ENCODE measurements around the gene PPP1R12A. TPM values are rescaled to one million over a fixed set of nuclear protein-coding genes. Genes with fewer than 3 reads are reported as not detected.

Gene PPP1R12A
- polyA plus RNA-seq, 2 of the 4 experiments (the other 2 are of a cell fraction) = 28.0 to 74.8 TPM

- H3K4me1 ChIP-seq = peaks cover 39% of the 10 kb centered on the region
- no peak for TF ChIP-seq RFX5 (IDR thresholded peaks at IDR 0.05)
- TF ChIP-seq HDAC2 (IDR thresholded peaks at IDR 0.05) = no peak
- TF ChIP-seq HOXB13 (CRISPR knock-in tag; IDR thresholded peaks at IDR 0.05; ENCODE audit: low read depth) = no peak
- TF ChIP-seq CEBPB (IDR thresholded peaks at IDR 0.05) = no peak
- no peak for TF ChIP-seq ZFP36 (IDR thresholded peaks at IDR 0.05; ENCODE audit: borderline replicate concordance, partially characterized antibody)
- TF ChIP-seq CHD2 (IDR thresholded peaks at IDR 0.05; ENCODE audit: low read length, partially characterized antibody) = no peak
- no peak for TF ChIP-seq MAX (IDR thresholded peaks at IDR 0.05)
- TF ChIP-seq CTCF (IDR thresholded peaks at IDR 0.05) = no peak
- no peak for TF ChIP-seq FOSL2 (IDR thresholded peaks at IDR 0.05)
- no peak for TF ChIP-seq FOSL2 (CRISPR knock-in tag; IDR thresholded peaks at IDR 0.05)
- no peak for TF ChIP-seq EHF (CRISPR knock-in tag; IDR thresholded peaks at IDR 0.05)
- TF ChIP-seq POLR2AphosphoS2 (conservative IDR thresholded peaks at IDR 0.05; ENCODE audit: low read length) = no peak
- TF ChIP-seq CBX2 (IDR thresholded peaks at IDR 0.05; ENCODE audit: borderline replicate concordance, low read depth) = no peak
- peak; percentile 71 to 93; a peak in 5 of 6 replicates for ATAC-seq
- H3K27ac ChIP-seq = peak overlapping the region in 1 of 2 experiments; percentile 22; a peak in 2 of 6 replicates
- ChIA-PET CTCF (no interaction called here), POLR2A (no interaction called here)
- H3K4me3 ChIP-seq = no peak overlapping the region
- no peak for FAIRE-seq
- H3K9me3 ChIP-seq = no peaks in the 10 kb centered on the region
- H3K4me2 ChIP-seq = peak overlapping the region; percentile 9
- peak in 1 of 2 experiments; percentile 55 for DNase-seq (ENCODE audit: low read depth in 1 of 2, low spot score in 1 of 2)
- WGBS (ENCODE audit: missing lambda C conversion rate) = 12% methylated on average over 1 of the region's 1 CpG
Observed at GRCh38 chr12:79897617-79898016, 37.3 kb downstream of the PPP1R12A start.

- DNase-seq (ENCODE audit: low read depth in 1 of 2, low spot score in 1 of 2) (no peak), FAIRE-seq (no peak), ATAC-seq (no peak)
- H3K4me3 ChIP-seq = no peak overlapping the region
- WGBS (ENCODE audit: missing lambda C conversion rate) = 86% methylated on average over 1 of the region's 1 CpG
- H3K4me2 ChIP-seq = no peak overlapping the region
- H3K4me1 ChIP-seq = peaks cover 29% of the 10 kb centered on the region; the same call in 2 of the 3 replicates
- no peak overlapping the region for H3K27ac ChIP-seq
- H3K9me3 ChIP-seq = no peaks in the 10 kb centered on the region
- CTCF ChIA-PET = no interaction called here
- POLR2A ChIA-PET = no interaction called here
- no peak for TF ChIP-seq CHD4 (IDR thresholded peaks at IDR 0.05; ENCODE audit: borderline replicate concordance)
- no peak for TF ChIP-seq RARB (CRISPR knock-in tag; IDR thresholded peaks at IDR 0.05)
- TF ChIP-seq CTCF (IDR thresholded peaks at IDR 0.05) = no peak
- no peak for TF ChIP-seq TFCP2L1 (CRISPR knock-in tag; IDR thresholded peaks at IDR 0.05)
- TF ChIP-seq GATA3 (IDR thresholded peaks at IDR 0.05; ENCODE audit: borderline replicate concordance) = no peak
- TF ChIP-seq ATOH8 (CRISPR knock-in tag; IDR thresholded peaks at IDR 0.05; ENCODE audit: low read depth) = no peak
- no peak for TF ChIP-seq HOXB13 (CRISPR knock-in tag; IDR thresholded peaks at IDR 0.05; ENCODE audit: low read depth)
Observed at GRCh38 chr12:79895804-79896203, 39.1 kb downstream of the PPP1R12A start.

GRCh38 chr12:79895071-79895470 lies 39.8 kb downstream of the PPP1R12A start:
- ATAC-seq = no peak
- no peaks in the 10 kb centered on the region for H3K9me3 ChIP-seq
- TF ChIP-seq CTCF (IDR thresholded peaks at IDR 0.05) = no peak
- no peak overlapping the region for H3K27ac ChIP-seq
- FAIRE-seq = no peak
- H3K4me1 ChIP-seq = peaks cover 29% of the 10 kb centered on the region; the same call in 2 of the 3 replicates
- POLR2A ChIA-PET = no interaction called here
- no peak overlapping the region for H3K4me3 ChIP-seq
- no peak overlapping the region for H3K4me2 ChIP-seq
- CTCF ChIA-PET = no interaction called here
- no peak for DNase-seq (ENCODE audit: low read depth in 1 of 2, low spot score in 1 of 2)
